22Rv1 (cell line): ENCODE data around the gene MAGI3.

ENCODE experiments used
- H3K27ac ChIP-seq: fragments of 450-650 bp; 2 replicates; pipeline ENCODE4 v1.5.1; 2017
- ZFX ChIP-seq: fragments of 450-650 bp; IDR thresholded peaks from 2 replicates; pipeline ENCODE4 v1.6.1; 2017; ENCODE audit warnings: antibody characterized with exemption, borderline replicate concordance
- TF ChIP-seq, protein P1 (sequence below): fragments of 450-650 bp; IDR thresholded peaks from 2 replicates; pipeline ENCODE4 v1.5.1; 2017; ENCODE audit warnings: mild to moderate bottlenecking

The MAGI3 gene

GRCh38 chr1:113389953-113390834, at the start of gene MAGI3:
Gene MAGI3, plus strand, starts transcription at chr1:113390515. Its CDS starts 519 bp downstream, at chr1:113391034.
- H3K27ac ChIP-seq: peak within 1 kb of the TSS; percentile 92
- no peak for TF ChIP-seq ZFX
- TF ChIP-seq, protein P1, sequence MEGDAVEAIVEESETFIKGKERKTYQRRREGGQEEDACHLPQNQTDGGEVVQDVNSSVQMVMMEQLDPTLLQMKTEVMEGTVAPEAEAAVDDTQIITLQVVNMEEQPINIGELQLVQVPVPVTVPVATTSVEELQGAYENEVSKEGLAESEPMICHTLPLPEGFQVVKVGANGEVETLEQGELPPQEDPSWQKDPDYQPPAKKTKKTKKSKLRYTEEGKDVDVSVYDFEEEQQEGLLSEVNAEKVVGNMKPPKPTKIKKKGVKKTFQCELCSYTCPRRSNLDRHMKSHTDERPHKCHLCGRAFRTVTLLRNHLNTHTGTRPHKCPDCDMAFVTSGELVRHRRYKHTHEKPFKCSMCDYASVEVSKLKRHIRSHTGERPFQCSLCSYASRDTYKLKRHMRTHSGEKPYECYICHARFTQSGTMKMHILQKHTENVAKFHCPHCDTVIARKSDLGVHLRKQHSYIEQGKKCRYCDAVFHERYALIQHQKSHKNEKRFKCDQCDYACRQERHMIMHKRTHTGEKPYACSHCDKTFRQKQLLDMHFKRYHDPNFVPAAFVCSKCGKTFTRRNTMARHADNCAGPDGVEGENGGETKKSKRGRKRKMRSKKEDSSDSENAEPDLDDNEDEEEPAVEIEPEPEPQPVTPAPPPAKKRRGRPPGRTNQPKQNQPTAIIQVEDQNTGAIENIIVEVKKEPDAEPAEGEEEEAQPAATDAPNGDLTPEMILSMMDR: no peak

- no peak for TF ChIP-seq ZFX
- TF ChIP-seq, protein P1: no peak
- H3K27ac ChIP-seq: no peak overlapping the region
These were observed 36.7 kb upstream of the MAGI3 start for GRCh38 chr1:113353580-113353979.

DNA sequence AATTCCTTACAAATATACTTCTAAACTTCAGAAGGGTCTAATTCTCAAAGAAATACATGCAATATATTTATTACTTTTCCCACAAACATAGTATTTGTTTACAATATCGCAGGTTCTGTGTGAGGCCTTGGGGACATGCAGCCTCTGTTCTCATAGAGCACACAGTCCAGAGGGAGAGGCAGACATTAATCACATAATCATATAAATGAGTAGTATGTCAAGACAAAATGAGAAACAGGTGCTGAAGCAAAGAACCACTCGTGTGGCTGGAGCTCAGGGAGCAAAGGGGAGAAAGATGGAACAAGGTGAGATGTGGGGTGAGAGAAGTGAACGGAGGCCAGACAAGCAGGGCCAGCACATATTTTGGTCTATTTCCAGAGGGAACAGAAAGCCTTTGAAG, 26.4 kb upstream of the MAGI3 start:
- no peak for TF ChIP-seq ZFX
- TF ChIP-seq, protein P1: no peak

GRCh38 chr1:113369040-113369439, 21.3 kb upstream of the MAGI3 start:
- no peak overlapping the region for H3K27ac ChIP-seq
- no peak for TF ChIP-seq ZFX

More for the DNA sequence above, 26.4 kb upstream of the MAGI3 start:
- no peak overlapping the region for H3K27ac ChIP-seq

GRCh38 chr1:113369699-113370098, 20.6 kb upstream of the MAGI3 start:
- TF ChIP-seq ZFX: no peak
- TF ChIP-seq, protein P1: no peak
- H3K27ac ChIP-seq: no peak overlapping the region

DNA sequence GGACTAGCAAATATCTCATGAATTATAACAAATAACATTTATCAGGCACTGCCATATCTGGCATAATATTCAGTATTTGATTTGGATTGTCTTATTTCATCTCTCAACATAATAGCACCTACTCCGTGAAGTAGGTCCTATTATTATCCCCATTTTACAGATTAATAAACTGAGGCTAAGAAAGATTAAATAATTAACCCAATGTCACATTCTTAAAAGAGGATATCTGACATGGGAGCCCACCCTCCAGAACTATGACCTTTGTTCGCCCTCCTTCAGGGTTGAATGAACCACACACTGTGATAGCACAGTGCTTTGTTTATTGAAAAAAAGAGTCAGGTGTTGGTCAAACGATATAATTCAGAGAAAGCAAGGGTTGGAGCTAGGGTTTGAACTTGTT, 19.4 kb upstream of the MAGI3 start:
- no peak overlapping the region for H3K27ac ChIP-seq
- TF ChIP-seq, protein P1: no peak
- no peak for TF ChIP-seq ZFX

DNA sequence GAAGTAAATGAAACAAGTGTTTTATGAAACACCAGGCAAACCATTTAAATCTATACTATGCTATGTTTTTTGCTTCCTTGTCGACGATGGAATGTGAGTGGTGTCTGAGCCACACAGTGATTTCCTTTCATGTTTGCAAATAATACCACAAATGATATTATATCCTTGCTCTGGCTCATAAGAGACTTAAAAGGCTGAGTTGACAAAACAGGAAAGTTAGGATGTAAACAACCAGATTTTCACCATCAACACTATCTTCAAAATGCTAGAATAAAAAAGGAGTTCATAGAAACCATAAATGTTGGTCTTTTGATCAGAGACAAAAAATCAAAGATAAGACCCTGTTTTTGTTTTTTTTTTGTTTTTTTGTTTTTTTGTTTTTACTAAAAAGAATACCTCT, 17.8 kb upstream of the MAGI3 start:
- TF ChIP-seq, protein P1: no peak
- no peak for TF ChIP-seq ZFX
- H3K27ac ChIP-seq: no peak overlapping the region
